Large intestine (tissue), 3 donors: Measurements from ENCODE around the gene SPEG. TPM values are rescaled to one million over a fixed set of nuclear protein-coding genes. Genes with fewer than 3 reads are reported as not detected.

Source experiments
- DNase-seq, 2 donors: peaks; one replicate each; pipeline versions ENCODE4 v3.0.0 to v3.0.0-alpha.2; 2013
- H3K27ac ChIP-seq: one replicate; pipeline ENCODE4 v1.5.1; 2013; ENCODE audit warnings: low read length
- H3K27me3 ChIP-seq: 2 replicates; pipeline ENCODE4 v1.6.1; 2013; ENCODE audit warnings: low read length; ENCODE audit not compliant: control insufficient read depth, insufficient read depth
- H3K36me3 ChIP-seq: 2 replicates; pipeline ENCODE4 v1.6.1; 2013; ENCODE audit warnings: low read length; ENCODE audit not compliant: control insufficient read depth, insufficient read depth
- H3K4me1 ChIP-seq: one replicate; pipeline ENCODE4 v1.6.1; 2013; ENCODE audit warnings: low read length; ENCODE audit not compliant: control insufficient read depth, insufficient read depth
- H3K4me3 ChIP-seq: one replicate; pipeline ENCODE4 v1.5.1; 2013; ENCODE audit warnings: low read length
- H3K9me3 ChIP-seq: one replicate; pipeline ENCODE4 v1.6.1; 2013; ENCODE audit warnings: mild to moderate bottlenecking, low read depth, low read length, moderate library complexity; ENCODE audit not compliant: control insufficient read depth
- WGBS: methylation state at CpG from one replicate; pipeline ENCODE4 v1.1.5; 2013; ENCODE audit warnings: low lambda C conversion rate; ENCODE audit not compliant: insufficient coverage; 5-methylcytosine and 5-hydroxymethylcytosine counted together
- polyA plus RNA-seq: library from polyadenylated mRNA; unstranded; fragments of 120-200 nt; gene quantifications from one replicate; pipeline ENCODE4 v1.2.1, GENCODE V29; 2013

Gene SPEG
- polyA plus RNA-seq, 1 donor: 35.1 TPM

- Histone ChIP-seq H3K4me3 (no peak overlapping the region), H3K9me3 (no peaks in the 10 kb centered on the region), H3K27ac (no peak overlapping the region), H3K36me3 (no peaks in the 10 kb centered on the region), H3K4me1 (peaks cover 27% of the 10 kb centered on the region), H3K27me3 (peaks cover 98% of the 10 kb centered on the region)
- DNase-seq: no peak
- WGBS: no CpG with 5 or more reads among the region's 2 CpGs
Measured at GRCh38 chr2:219524817-219525216, 90.2 kb downstream of the SPEG start.

DNA sequence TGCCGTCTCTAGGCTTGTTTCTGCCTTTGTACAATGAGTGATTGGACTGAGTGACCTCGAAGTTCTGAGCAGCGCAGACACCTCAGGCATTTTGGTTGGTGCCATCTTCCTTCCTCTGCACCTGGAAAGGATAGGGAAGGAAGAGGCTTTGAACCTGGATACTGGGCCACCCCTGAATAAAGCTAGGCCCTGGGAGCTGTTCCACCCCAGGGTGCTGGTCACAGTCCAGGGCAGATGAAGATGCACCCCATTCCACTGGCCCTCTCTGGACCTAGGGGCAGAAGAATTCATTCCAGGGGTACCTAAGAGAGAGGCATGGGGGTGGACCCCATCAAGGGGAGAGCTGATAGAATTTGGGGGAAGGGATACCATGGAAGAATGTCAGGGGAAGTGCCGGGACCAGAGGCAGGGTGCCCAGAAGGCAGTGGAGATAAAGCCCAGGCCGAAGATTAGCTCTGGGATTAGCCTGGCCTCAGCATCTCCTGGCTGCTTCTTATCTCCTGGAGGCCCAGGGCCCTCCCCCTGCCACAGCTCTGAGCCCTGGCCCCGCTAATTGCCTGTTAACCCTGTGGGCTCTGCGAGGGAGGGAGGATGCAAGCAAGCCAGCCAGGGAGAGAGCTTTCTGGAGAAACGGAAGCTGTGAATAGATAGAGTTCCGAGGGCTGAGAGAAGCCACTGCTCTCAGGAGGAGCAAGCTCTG lies 91.0 kb downstream of the SPEG start:
- H3K27me3 ChIP-seq: peaks cover 96% of the 10 kb centered on the region
- no peaks in the 10 kb centered on the region for H3K9me3 ChIP-seq
- H3K36me3 ChIP-seq: no peaks in the 10 kb centered on the region
- no CpG with 5 or more reads among the region's 9 CpGs for WGBS
- peaks cover 29% of the 10 kb centered on the region for H3K4me1 ChIP-seq
- DNase-seq: no peak
- H3K27ac ChIP-seq: no peak overlapping the region
- H3K4me3 ChIP-seq: no peak overlapping the region

DNA sequence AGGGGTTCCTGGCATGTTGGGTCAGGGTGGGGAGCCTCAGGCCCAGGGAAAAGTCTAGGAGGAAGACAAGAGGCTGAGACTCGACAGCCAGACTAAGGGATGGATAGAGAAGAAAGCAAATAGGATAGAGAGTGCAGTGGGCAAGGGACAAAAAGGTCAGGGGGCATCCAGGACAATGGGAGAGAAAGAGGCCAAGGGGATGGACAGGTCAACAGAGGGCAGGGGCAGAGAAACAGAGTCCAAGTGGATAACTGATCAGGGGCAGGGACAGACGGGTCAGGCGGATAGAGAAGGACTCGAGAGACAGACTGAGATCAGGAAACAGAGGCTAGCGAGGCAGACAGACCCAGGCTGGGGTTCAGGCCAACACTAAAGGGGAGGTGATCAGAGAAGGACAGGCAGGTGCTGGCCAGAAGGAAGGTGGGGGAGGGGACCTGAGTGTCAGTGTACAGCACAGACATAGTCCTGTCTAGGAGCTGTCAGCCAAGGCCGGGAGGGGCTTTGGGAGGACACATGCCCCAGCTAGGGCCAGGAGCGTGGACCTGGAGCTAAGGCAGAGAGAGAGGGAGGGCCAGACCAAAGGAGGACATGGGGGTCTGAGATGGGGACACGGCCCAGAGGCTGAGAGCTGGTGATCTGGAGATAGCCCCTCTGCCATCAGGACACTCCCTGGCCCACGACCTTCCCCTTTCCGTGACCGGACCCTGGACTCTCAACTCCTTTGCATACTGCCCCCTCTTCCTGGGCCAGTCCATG lies 91.9 kb downstream of the SPEG start:
- no peak for DNase-seq
- H3K36me3 ChIP-seq: no peaks in the 10 kb centered on the region
- H3K9me3 ChIP-seq: no peaks in the 10 kb centered on the region
- no peak overlapping the region for H3K4me3 ChIP-seq
- H3K27ac ChIP-seq: peak overlapping the region; percentile 12
- peaks cover 96% of the 10 kb centered on the region for H3K27me3 ChIP-seq
- WGBS: 24% methylated on average over 2 of the region's 11 CpGs
- peaks cover 29% of the 10 kb centered on the region for H3K4me1 ChIP-seq

DNA sequence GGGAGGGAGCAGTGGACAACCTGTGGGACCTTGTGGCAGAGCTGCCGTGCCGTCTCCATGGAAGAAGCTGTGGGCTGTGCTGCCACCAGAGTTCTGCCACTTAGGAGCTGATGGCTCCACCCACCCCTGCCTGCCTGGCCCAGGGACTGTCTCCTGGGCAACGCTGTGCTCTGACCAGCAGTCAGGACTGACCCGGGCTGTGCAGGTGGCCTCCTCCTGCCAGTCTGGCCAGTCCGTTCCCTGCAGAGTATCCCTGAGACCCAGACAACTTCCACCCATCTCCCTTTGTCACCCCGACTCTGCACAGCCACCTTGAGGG lies 92.4 kb downstream of the SPEG start:
- Histone ChIP-seq H3K9me3 (no peaks in the 10 kb centered on the region), H3K4me3 (no peak overlapping the region), H3K27me3 (peaks cover 96% of the 10 kb centered on the region), H3K27ac (no peak overlapping the region), H3K36me3 (no peaks in the 10 kb centered on the region), H3K4me1 (peaks cover 29% of the 10 kb centered on the region)
- DNase-seq: no peak
- WGBS: no CpG with 5 or more reads among the region's 6 CpGs

- no peak overlapping the region for H3K4me3 ChIP-seq
- WGBS: no CpG with 5 or more reads among the region's 5 CpGs
- H3K27ac ChIP-seq: no peak overlapping the region
- no peaks in the 10 kb centered on the region for H3K36me3 ChIP-seq
- H3K4me1 ChIP-seq: peaks cover 29% of the 10 kb centered on the region
- H3K27me3 ChIP-seq: peaks cover 95% of the 10 kb centered on the region
- H3K9me3 ChIP-seq: no peaks in the 10 kb centered on the region
- no peak for DNase-seq
Measured at GRCh38 chr2:219527472-219527871, 92.8 kb downstream of the SPEG start.

DNA sequence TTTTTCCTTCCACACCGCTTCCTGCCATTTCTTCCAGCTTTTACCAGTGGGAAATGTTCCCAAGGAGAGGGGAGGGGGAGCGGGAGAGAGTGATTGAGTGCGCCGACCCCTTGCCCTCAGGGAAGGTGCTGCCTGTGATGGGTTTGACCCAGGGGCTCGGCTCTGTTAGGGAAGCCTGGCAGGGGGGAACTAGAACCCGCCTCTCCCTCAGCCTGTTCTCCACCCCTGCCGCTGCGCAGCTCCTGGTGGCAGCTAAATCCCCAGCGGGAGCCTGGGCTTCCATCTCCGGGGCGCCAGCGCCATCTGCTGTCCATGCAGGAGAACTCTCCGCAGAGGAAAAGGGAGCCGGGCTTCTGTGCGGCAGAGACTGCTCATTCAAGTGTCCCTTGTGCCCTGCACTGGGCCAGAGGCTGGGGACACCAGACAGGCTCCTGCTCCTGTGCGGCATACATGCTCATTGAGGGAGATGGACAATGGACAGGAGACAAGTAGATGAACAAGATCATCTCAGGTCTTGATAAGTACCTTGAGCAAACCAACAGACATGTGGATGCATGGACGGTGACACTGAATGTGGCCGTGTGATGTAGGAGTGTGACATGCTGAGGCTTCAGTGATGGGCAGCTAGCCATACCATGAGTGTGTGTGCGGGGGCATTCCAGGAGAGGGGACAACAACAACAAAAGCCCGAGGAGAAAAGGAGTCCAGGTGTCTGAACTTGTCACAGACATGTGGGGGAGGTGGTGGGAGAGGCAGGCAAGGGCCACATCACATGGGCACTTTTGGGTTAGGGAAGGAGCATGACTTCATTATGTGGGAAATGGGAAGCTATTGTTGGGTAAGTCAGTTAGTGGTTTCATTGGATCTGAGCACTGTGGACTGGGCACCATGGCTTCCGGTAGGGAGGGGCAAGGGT lies 95.7 kb downstream of the SPEG start:
- no CpG with 5 or more reads among the region's 21 CpGs for WGBS

GRCh38 chr2:219531639-219532377 lies 97.2 kb downstream of the SPEG start:
- H3K9me3 ChIP-seq: no peaks in the 10 kb centered on the region
- peaks cover 8% of the 10 kb centered on the region for H3K4me1 ChIP-seq
- no peak overlapping the region for H3K4me3 ChIP-seq
- peaks cover 58% of the 10 kb centered on the region for H3K27me3 ChIP-seq
- H3K27ac ChIP-seq: no peak overlapping the region
- no peak for DNase-seq
- WGBS: no CpG with 5 or more reads among the region's 20 CpGs
- no peaks in the 10 kb centered on the region for H3K36me3 ChIP-seq

More for the DNA sequence above, 95.7 kb downstream of the SPEG start:
- H3K4me3 ChIP-seq: no peak overlapping the region
- H3K27ac ChIP-seq: no peak overlapping the region
- DNase-seq: peak; percentile 68 to 76
- no peaks in the 10 kb centered on the region for H3K36me3 ChIP-seq
- H3K27me3 ChIP-seq: peaks cover 71% of the 10 kb centered on the region
- H3K9me3 ChIP-seq: no peaks in the 10 kb centered on the region
- peaks cover 22% of the 10 kb centered on the region for H3K4me1 ChIP-seq

DNA sequence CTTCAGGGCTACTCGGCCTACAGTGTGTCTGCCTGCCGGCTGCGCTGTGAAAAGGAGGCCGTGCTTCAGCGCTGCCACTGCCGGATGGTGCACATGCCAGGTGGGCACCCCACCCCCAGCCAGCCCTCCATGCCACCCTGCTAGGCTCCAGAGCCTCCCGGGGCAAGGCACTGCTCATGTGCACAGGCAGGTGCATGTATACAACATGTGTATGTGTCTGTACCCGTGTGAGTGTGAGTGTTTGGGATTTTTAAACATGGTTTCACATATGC lies 97.7 kb downstream of the SPEG start:
- H3K4me3 ChIP-seq: no peak overlapping the region
- WGBS: no CpG with 5 or more reads among the region's 8 CpGs
- no peak overlapping the region for H3K27ac ChIP-seq
- no peaks in the 10 kb centered on the region for H3K36me3 ChIP-seq
- H3K4me1 ChIP-seq: peaks cover 4% of the 10 kb centered on the region
- no peaks in the 10 kb centered on the region for H3K9me3 ChIP-seq
- no peak for DNase-seq
- H3K27me3 ChIP-seq: peaks cover 53% of the 10 kb centered on the region

- no peak overlapping the region for H3K27ac ChIP-seq
- H3K36me3 ChIP-seq: peaks cover 8% of the 10 kb centered on the region
- no peak for DNase-seq
- no peak overlapping the region for H3K4me3 ChIP-seq
- 83% methylated on average over 1 of the region's 6 CpGs for WGBS
- H3K27me3 ChIP-seq: peaks cover 35% of the 10 kb centered on the region
- peaks cover 16% of the 10 kb centered on the region for H3K4me1 ChIP-seq
- no peaks in the 10 kb centered on the region for H3K9me3 ChIP-seq
Measured at GRCh38 chr2:219533930-219534661, 99.5 kb downstream of the SPEG start.
